SU-DHL-6 (cell line): ENCODE measurements around the gene TNS1.

Source experiments
- H2AFZ ChIP-seq: fragments of 200-600 bp; sonication (generic); 2 replicates; pipeline ENCODE4 v1.6.1; 2014; ENCODE audit warnings: low read depth, mild to moderate bottlenecking, moderate library complexity, mixed read lengths, antibody characterized with exemption, low read length; ENCODE audit not compliant: severe bottlenecking
- H3F3A ChIP-seq: fragments of 200-600 bp; shearing (Covaris generic); 2 replicates; pipeline ENCODE4 v1.6.0; 2016; ENCODE audit warnings: antibody characterized with exemption, mild to moderate bottlenecking; ENCODE audit not compliant: insufficient read depth
- H3K27ac ChIP-seq: fragments of 200-600 bp; sonication (generic); 2 replicates; pipeline ENCODE4 v1.5.1; 2016; ENCODE audit warnings: low read depth, mild to moderate bottlenecking, low read length, moderate library complexity, mixed read lengths
- H3K27me3 ChIP-seq: fragments of 200-600 bp; sonication (generic), shearing (Covaris generic); 2 replicates; pipeline ENCODE4 v1.6.0; 2014; ENCODE audit warnings: mild to moderate bottlenecking, low read length
- H3K36me3 ChIP-seq: fragments of 200-600 bp; sonication (generic); 2 replicates; pipeline ENCODE4 v1.6.1; 2014; ENCODE audit warnings: mild to moderate bottlenecking, low read length, mixed read lengths
- H3K4me2 ChIP-seq: fragments of 300-600, 200-600 bp; shearing (Covaris generic), sonication (generic); 2 replicates; pipeline ENCODE4 v1.6.0; 2014; ENCODE audit warnings: low read length, low read depth, mild to moderate bottlenecking; ENCODE audit not compliant: poor library complexity, severe bottlenecking
- H3K4me3 ChIP-seq: fragments of 200-600 bp; sonication (generic); 2 replicates; pipeline ENCODE4 v1.5.1; 2014; ENCODE audit warnings: antibody characterized with exemption, low read length, mild to moderate bottlenecking, mixed read lengths; ENCODE audit not compliant: insufficient read depth, poor library complexity, severe bottlenecking
- H3K79me2 ChIP-seq: fragments of 200-600 bp; sonication (generic); 2 replicates; pipeline ENCODE4 v1.6.1; 2014; ENCODE audit warnings: mild to moderate bottlenecking, low read length, moderate library complexity; ENCODE audit not compliant: insufficient read depth
- H3K9ac ChIP-seq: fragments of 200-600 bp; sonication (generic); 2 replicates; pipeline ENCODE4 v1.7.0; 2014; ENCODE audit warnings: mild to moderate bottlenecking, low read length
- H3K9me2 ChIP-seq: fragments of 200-600 bp; sonication (generic); replicated peaks from 2 replicates; pipeline ENCODE4 v1.6.1; 2014; ENCODE audit warnings: low read length; ENCODE audit not compliant: insufficient read depth
- H3K9me3 ChIP-seq: fragments of 200-600 bp; sonication (generic); 2 replicates; pipeline ENCODE4 v1.6.1; 2014; ENCODE audit warnings: low read length, mixed read lengths; ENCODE audit not compliant: insufficient read depth
- H4K20me1 ChIP-seq: fragments of 200-600 bp; sonication (generic); 2 replicates; pipeline ENCODE4 v1.6.1; 2014; ENCODE audit warnings: low read depth, mild to moderate bottlenecking, antibody characterized with exemption, low read length, moderate library complexity, mixed read lengths
- CTCF ChIP-seq: fragments of 200-600 bp; sonication (generic); IDR thresholded peaks from one replicate; pipeline ENCODE4 v1.5.1; 2017; ENCODE audit warnings: antibody characterized with exemption, mild to moderate bottlenecking, low read length, moderate library complexity; ENCODE audit not compliant: insufficient read depth, poor library complexity, severe bottlenecking
- EZH2phosphoT487 ChIP-seq: fragments of 200-600 bp; sonication (generic), shearing (Covaris generic); conservative IDR thresholded peaks from 2 replicates; pipeline ENCODE4 v1.6.1; 2018; ENCODE audit warnings: mild to moderate bottlenecking, antibody characterized with exemption, low read length, moderate library complexity, mixed read lengths

The TNS1 gene

DNA sequence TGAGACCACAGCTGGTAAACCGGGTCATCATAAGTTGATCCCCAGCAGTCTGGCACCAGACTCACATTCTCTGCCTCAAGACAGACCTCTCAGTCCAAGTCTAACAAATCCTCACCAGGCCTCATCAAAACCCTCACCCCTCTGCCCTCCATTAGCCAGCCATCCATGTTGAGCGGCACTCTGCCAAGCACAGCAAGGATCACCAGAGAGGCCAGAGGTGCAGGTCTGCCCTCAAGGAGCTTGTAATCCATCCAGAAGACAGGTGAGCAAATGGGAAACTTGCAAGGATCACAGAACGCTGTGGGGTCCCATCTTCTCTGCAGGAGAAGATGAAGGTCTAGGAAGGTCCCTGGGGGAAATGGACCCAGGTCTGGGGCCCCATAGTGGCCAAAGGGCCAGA, 63.6 kb downstream of the TNS1 start:
- H3K4me3 ChIP-seq = no peak overlapping the region
- no peaks in the 10 kb centered on the region for H3K27me3 ChIP-seq
- no peaks in the 10 kb centered on the region for H3K36me3 ChIP-seq
- H3K9ac ChIP-seq = no peak overlapping the region
- H3K27ac ChIP-seq = no peak overlapping the region
- H3K79me2 ChIP-seq = no peaks in the 10 kb centered on the region
- no peaks in the 10 kb centered on the region for H3K9me2 ChIP-seq
- H4K20me1 ChIP-seq = no peaks in the 10 kb centered on the region
- H2AFZ ChIP-seq = no peak overlapping the region
- no peaks in the 10 kb centered on the region for H3F3A ChIP-seq
- H3K4me2 ChIP-seq = no peak overlapping the region
- H3K9me3 ChIP-seq = no peaks in the 10 kb centered on the region
- no peak for TF ChIP-seq EZH2phosphoT487
- TF ChIP-seq CTCF = no peak

DNA sequence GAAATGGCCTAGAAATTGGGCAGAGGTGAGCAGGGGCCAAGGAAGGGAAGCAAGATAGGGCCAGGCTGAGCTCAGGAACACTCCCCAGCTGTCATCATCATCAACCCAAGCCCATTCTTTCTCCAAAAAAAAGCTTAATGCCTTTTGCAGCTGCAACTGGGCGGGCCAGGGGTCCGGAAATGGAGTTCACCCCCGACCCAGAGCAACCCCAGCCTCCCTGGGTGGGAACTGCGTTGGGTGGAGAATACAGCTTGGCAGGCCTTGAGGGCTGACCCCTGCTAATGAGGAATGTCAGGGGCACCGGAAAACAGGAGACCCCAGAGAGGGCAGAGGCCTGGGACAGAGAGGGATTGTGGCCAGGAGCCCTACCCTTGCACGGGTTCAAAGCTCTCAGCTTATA, 64.8 kb downstream of the TNS1 start:
- H3K27ac ChIP-seq = no peak overlapping the region
- no peaks in the 10 kb centered on the region for H3K79me2 ChIP-seq
- no peak overlapping the region for H3K9ac ChIP-seq
- H3F3A ChIP-seq = no peaks in the 10 kb centered on the region
- H3K4me3 ChIP-seq = no peak overlapping the region
- H3K9me2 ChIP-seq = no peaks in the 10 kb centered on the region
- H3K4me2 ChIP-seq = no peak overlapping the region
- H3K27me3 ChIP-seq = no peaks in the 10 kb centered on the region
- H2AFZ ChIP-seq = no peak overlapping the region
- H4K20me1 ChIP-seq = no peaks in the 10 kb centered on the region
- H3K36me3 ChIP-seq = no peaks in the 10 kb centered on the region
- TF ChIP-seq CTCF = no peak
- no peak for TF ChIP-seq EZH2phosphoT487
- no peaks in the 10 kb centered on the region for H3K9me3 ChIP-seq

DNA sequence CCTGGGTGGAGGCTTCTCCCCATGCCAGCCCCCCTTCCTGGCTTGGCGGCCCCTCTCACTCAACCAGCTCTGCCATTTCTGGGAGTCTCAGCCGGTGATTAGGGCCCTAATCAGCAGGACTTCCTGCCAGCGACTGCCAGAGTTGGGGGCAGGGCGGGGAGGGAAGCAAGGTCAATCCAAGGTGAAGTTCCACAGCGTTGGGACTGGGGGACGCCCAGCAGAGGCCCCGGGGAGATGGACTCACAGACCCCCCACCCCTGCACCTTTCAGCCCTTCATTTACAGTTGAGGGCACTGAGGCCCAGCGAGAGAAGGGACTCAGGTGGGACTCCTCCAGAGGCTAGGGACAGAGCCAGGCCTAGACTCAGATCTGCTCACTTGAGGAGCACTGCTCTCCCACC, 65.3 kb downstream of the TNS1 start:
- no peaks in the 10 kb centered on the region for H3K27me3 ChIP-seq
- H3K9ac ChIP-seq = no peak overlapping the region
- no peaks in the 10 kb centered on the region for H3K9me2 ChIP-seq
- no peaks in the 10 kb centered on the region for H3F3A ChIP-seq
- TF ChIP-seq EZH2phosphoT487 (no peak), CTCF (no peak)
- H3K9me3 ChIP-seq = no peaks in the 10 kb centered on the region
- no peaks in the 10 kb centered on the region for H4K20me1 ChIP-seq
- no peak overlapping the region for H3K4me2 ChIP-seq
- no peak overlapping the region for H3K4me3 ChIP-seq
- H3K79me2 ChIP-seq = no peaks in the 10 kb centered on the region
- H3K36me3 ChIP-seq = no peaks in the 10 kb centered on the region
- no peak overlapping the region for H3K27ac ChIP-seq
- H2AFZ ChIP-seq = no peak overlapping the region

DNA sequence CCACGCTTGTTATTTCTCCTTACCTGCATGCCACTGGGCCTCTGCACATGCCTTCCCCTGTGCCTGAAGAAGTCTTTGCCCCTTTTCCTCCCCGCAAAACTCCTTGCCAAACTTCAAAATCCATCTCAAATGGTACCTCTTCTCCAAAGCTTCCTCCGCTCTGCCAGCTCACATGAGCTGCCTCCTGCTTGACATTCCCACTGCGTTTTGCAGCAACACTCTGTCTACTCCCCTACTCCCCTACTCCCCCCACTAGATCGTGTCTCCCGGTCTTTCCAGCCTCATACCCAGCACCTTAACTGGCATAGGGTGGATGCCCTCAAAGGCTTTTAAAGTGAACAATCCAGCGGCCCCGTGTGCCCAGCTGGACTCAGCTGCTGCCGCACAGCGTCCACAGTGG, 65.8 kb downstream of the TNS1 start:
- no peaks in the 10 kb centered on the region for H3F3A ChIP-seq

More for the DNA sequence above, 65.8 kb downstream of the TNS1 start:
- Histone ChIP-seq H3K9me3 (no peaks in the 10 kb centered on the region), H3K9ac (no peak overlapping the region), H3K4me2 (no peak overlapping the region), H3K27me3 (no peaks in the 10 kb centered on the region), H3K4me3 (no peak overlapping the region), H3K9me2 (no peaks in the 10 kb centered on the region), H3K27ac (no peak overlapping the region), H4K20me1 (no peaks in the 10 kb centered on the region), H2AFZ (no peak overlapping the region), H3K79me2 (no peaks in the 10 kb centered on the region), H3K36me3 (no peaks in the 10 kb centered on the region)
- TF ChIP-seq CTCF (no peak), EZH2phosphoT487 (no peak)
